Large intestine (tissue), 3 donors: ENCODE measurements around the gene COL18A1. TPM values are rescaled to one million over a fixed set of nuclear protein-coding genes. Genes with fewer than 3 reads are reported as not detected.
"Not testable (repeated sequence)": the region's sequence is repeated elsewhere in the genome, so short reads cannot be mapped to it uniquely, and the experiment has no call there.

Source experiments
- DNase-seq, 2 donors: peaks; one replicate each; pipeline versions ENCODE4 v3.0.0 to v3.0.0-alpha.2; 2013
- H3K27ac ChIP-seq: one replicate; pipeline ENCODE4 v1.5.1; 2013; ENCODE audit warnings: low read length
- H3K27me3 ChIP-seq: 2 replicates; pipeline ENCODE4 v1.6.1; 2013; ENCODE audit warnings: low read length; ENCODE audit not compliant: control insufficient read depth, insufficient read depth
- H3K36me3 ChIP-seq: 2 replicates; pipeline ENCODE4 v1.6.1; 2013; ENCODE audit warnings: low read length; ENCODE audit not compliant: control insufficient read depth, insufficient read depth
- H3K4me1 ChIP-seq: one replicate; pipeline ENCODE4 v1.6.1; 2013; ENCODE audit warnings: low read length; ENCODE audit not compliant: control insufficient read depth, insufficient read depth
- H3K4me3 ChIP-seq: one replicate; pipeline ENCODE4 v1.5.1; 2013; ENCODE audit warnings: low read length
- H3K9me3 ChIP-seq: one replicate; pipeline ENCODE4 v1.6.1; 2013; ENCODE audit warnings: mild to moderate bottlenecking, low read depth, low read length, moderate library complexity; ENCODE audit not compliant: control insufficient read depth
- WGBS: methylation state at CpG from one replicate; pipeline ENCODE4 v1.1.5; 2013; ENCODE audit warnings: low lambda C conversion rate; ENCODE audit not compliant: insufficient coverage; 5-methylcytosine and 5-hydroxymethylcytosine counted together
- polyA plus RNA-seq: library from polyadenylated mRNA; unstranded; fragments of 120-200 nt; gene quantifications from one replicate; pipeline ENCODE4 v1.2.1, GENCODE V29; 2013

Gene COL18A1
- polyA plus RNA-seq, 1 donor = 44.4 TPM

GRCh38 chr21:45521241-45521640 is 116.3 kb downstream of the COL18A1 start:
- no peak overlapping the region for H3K4me3 ChIP-seq
- 100% methylated on average over 2 of the region's 2 CpGs for WGBS
- H3K9me3 ChIP-seq = peaks cover 28% of the 10 kb centered on the region
- peaks cover 42% of the 10 kb centered on the region for H3K36me3 ChIP-seq
- H3K4me1 ChIP-seq = peaks cover 10% of the 10 kb centered on the region
- H3K27me3 ChIP-seq = no peaks in the 10 kb centered on the region
- DNase-seq = no peak
- H3K27ac ChIP-seq = no peak overlapping the region

- DNase-seq = no peak
- Histone ChIP-seq H3K27ac (no peak overlapping the region), H3K9me3 (peaks cover 28% of the 10 kb centered on the region), H3K36me3 (peaks cover 38% of the 10 kb centered on the region), H3K27me3 (no peaks in the 10 kb centered on the region), H3K4me3 (no peak overlapping the region), H3K4me1 (peaks cover 10% of the 10 kb centered on the region)
- 100% methylated on average over 1 of the region's 6 CpGs for WGBS
Measured at GRCh38 chr21:45522381-45522780, 117.4 kb downstream of the COL18A1 start.

GRCh38 chr21:45522986-45523385 is 118.0 kb downstream of the COL18A1 start:
- no peak overlapping the region for H3K27ac ChIP-seq
- peaks cover 38% of the 10 kb centered on the region for H3K36me3 ChIP-seq
- 100% methylated on average over 2 of the region's 6 CpGs for WGBS
- no peak for DNase-seq
- H3K9me3 ChIP-seq = peaks cover 28% of the 10 kb centered on the region
- no peaks in the 10 kb centered on the region for H3K27me3 ChIP-seq
- H3K4me3 ChIP-seq = no peak overlapping the region
- peaks cover 10% of the 10 kb centered on the region for H3K4me1 ChIP-seq

GRCh38 chr21:45523411-45524101 is 118.6 kb downstream of the COL18A1 start:
- no peaks in the 10 kb centered on the region for H3K27me3 ChIP-seq
- H3K4me1 ChIP-seq = peaks cover 10% of the 10 kb centered on the region
- no CpG with 5 or more reads among the region's 16 CpGs for WGBS
- H3K36me3 ChIP-seq = peaks cover 43% of the 10 kb centered on the region
- DNase-seq = no peak
- no peak overlapping the region for H3K27ac ChIP-seq
- peaks cover 28% of the 10 kb centered on the region for H3K9me3 ChIP-seq
- no peak overlapping the region for H3K4me3 ChIP-seq

GRCh38 chr21:45524756-45525152 is 119.8 kb downstream of the COL18A1 start:
- H3K27me3 ChIP-seq = no peaks in the 10 kb centered on the region
- no peak overlapping the region for H3K27ac ChIP-seq
- H3K36me3 ChIP-seq = peaks cover 49% of the 10 kb centered on the region
- H3K4me3 ChIP-seq = no peak overlapping the region
- WGBS = no CpG with 5 or more reads among the region's 11 CpGs
- peaks cover 10% of the 10 kb centered on the region for H3K4me1 ChIP-seq
- DNase-seq = no peak
- H3K9me3 ChIP-seq = peaks cover 16% of the 10 kb centered on the region

- Histone ChIP-seq H3K4me3 (no peak overlapping the region), H3K27me3 (no peaks in the 10 kb centered on the region), H3K36me3 (peaks cover 55% of the 10 kb centered on the region), H3K27ac (no peak overlapping the region), H3K4me1 (peaks cover 10% of the 10 kb centered on the region), H3K9me3 (peaks cover 10% of the 10 kb centered on the region)
- DNase-seq = peak in 1 of 2 donors; percentile 60
- 100% methylated on average over 2 of the region's 29 CpGs for WGBS
Measured at GRCh38 chr21:45525153-45525909, 120.4 kb downstream of the COL18A1 start.

GRCh38 chr21:45525910-45526306 is 120.9 kb downstream of the COL18A1 start:
- Histone ChIP-seq H3K27ac (no peak overlapping the region), H3K4me3 (no peak overlapping the region), H3K27me3 (no peaks in the 10 kb centered on the region), H3K4me1 (peaks cover 10% of the 10 kb centered on the region), H3K9me3 (peaks cover 6% of the 10 kb centered on the region), H3K36me3 (peaks cover 54% of the 10 kb centered on the region)
- no CpG with 5 or more reads among the region's 11 CpGs for WGBS
- no peak for DNase-seq

- not testable (repeated sequence) for H3K4me3 ChIP-seq, H3K27me3 ChIP-seq, DNase-seq, H3K27ac ChIP-seq, H3K4me1 ChIP-seq
- H3K36me3 ChIP-seq = peaks cover 59% of the 10 kb centered on the region
- H3K9me3 ChIP-seq = peaks cover 14% of the 10 kb centered on the region
- 100% methylated on average over 1 of the region's 19 CpGs for WGBS
Measured at GRCh38 chr21:45527151-45527999, 122.4 kb downstream of the COL18A1 start.

GRCh38 chr21:45528028-45528705 is 123.2 kb downstream of the COL18A1 start:
- no peak overlapping the region for H3K4me3 ChIP-seq
- DNase-seq = no peak
- no peak overlapping the region for H3K27ac ChIP-seq
- peaks cover 15% of the 10 kb centered on the region for H3K4me1 ChIP-seq
- H3K27me3 ChIP-seq = no peaks in the 10 kb centered on the region
- H3K36me3 ChIP-seq = peaks cover 51% of the 10 kb centered on the region
- WGBS = no CpG with 5 or more reads among the region's 18 CpGs
- peaks cover 14% of the 10 kb centered on the region for H3K9me3 ChIP-seq
